ENCODE data around the gene C17orf113. TPM values are rescaled to one million over a fixed set of nuclear protein-coding genes. Genes with fewer than 3 reads are reported as not detected.

Gene C17orf113
- total and polyA plus RNA-seq, 2 of the 13 experiments (the other 11 are each of a cell fraction or from before 2014, with no cell fraction given) = 0.87 to 1.1 TPM

DNA sequence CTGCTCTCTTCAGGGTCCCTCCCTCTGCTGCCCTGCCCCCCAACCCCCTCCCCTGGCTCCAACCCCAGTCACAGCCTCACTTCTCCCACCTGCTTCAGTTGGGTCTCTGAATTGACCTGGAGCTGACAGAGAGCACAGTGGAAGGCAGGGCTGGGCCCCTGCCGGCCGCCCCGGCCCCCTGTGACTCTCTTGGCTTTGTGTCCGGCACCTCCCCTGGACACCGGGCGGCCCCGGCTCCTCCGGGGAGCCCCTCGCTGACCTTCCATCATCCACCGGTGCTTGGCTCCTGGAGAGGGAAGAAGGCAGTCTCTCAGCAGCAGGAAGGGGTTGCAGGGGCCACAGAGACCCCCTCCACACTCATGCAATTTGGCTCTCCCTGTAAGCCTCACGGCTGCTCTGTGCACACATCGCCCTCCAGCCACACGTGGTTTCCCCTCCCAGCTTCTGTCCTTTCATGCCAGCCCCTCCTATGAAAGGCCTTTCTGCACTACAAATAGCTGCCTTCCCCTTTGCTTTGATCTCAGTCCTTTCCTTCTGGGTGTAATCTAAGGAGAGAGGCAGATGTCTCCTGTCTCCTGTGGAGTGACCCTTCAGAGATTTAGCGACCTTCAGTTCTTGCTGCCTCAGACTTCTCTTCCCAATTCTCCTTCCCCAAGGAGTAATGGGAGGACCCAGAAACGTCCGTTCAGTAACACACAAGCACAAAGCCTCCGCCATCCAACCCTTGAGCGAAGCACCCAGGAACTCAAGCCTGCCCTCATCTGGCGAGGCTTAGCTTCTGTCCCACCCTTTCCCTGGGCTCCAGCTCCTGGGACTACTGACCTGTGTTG lies 22.2 kb downstream of the C17orf113 start (continued):
- TF ChIP-seq ZNF253 (CRISPR knock-in tag; IDR thresholded peaks at IDR 0.05; ENCODE audit: borderline replicate concordance) (peak; percentile 59; the same call in 1 of the 2 replicates), TP53 (CRISPR knock-in tag; conservative IDR thresholded peaks at IDR 0.05) (no peak), FOXA3 (CRISPR knock-in tag; IDR thresholded peaks at IDR 0.05) (0 out of 2 replicates have a peak, but pooled peaks have one; percentile 26), ZNF724P (CRISPR knock-in tag; IDR thresholded peaks at IDR 0.05; ENCODE audit: borderline replicate concordance) (no peak), ZNF263 (CRISPR knock-in tag; IDR thresholded peaks at IDR 0.05) (no peak), ZBTB7B (CRISPR knock-in tag; IDR thresholded peaks at IDR 0.05) (peak; percentile 20; the same call in 1 of the 2 replicates), ZNF570 (CRISPR knock-in tag; IDR thresholded peaks at IDR 0.05; ENCODE audit: borderline replicate concordance) (no peak), ZNF703 (CRISPR knock-in tag; IDR thresholded peaks at IDR 0.05; ENCODE audit: borderline replicate concordance) (no peak), PHF21A (CRISPR knock-in tag; IDR thresholded peaks at IDR 0.05) (no peak), MED13 (CRISPR knock-in tag; IDR thresholded peaks at IDR 0.05) (no peak), RBM22 (optimal IDR thresholded peaks at IDR 0.05; ENCODE audit: low read length) (no peak)
- TF ChIP-seq, protein P1, sequence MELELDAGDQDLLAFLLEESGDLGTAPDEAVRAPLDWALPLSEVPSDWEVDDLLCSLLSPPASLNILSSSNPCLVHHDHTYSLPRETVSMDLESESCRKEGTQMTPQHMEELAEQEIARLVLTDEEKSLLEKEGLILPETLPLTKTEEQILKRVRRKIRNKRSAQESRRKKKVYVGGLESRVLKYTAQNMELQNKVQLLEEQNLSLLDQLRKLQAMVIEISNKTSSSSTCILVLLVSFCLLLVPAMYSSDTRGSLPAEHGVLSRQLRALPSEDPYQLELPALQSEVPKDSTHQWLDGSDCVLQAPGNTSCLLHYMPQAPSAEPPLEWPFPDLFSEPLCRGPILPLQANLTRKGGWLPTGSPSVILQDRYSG (CRISPR knock-in tag; IDR thresholded peaks at IDR 0.05) = no peak
- TF ChIP-seq, protein P2, sequence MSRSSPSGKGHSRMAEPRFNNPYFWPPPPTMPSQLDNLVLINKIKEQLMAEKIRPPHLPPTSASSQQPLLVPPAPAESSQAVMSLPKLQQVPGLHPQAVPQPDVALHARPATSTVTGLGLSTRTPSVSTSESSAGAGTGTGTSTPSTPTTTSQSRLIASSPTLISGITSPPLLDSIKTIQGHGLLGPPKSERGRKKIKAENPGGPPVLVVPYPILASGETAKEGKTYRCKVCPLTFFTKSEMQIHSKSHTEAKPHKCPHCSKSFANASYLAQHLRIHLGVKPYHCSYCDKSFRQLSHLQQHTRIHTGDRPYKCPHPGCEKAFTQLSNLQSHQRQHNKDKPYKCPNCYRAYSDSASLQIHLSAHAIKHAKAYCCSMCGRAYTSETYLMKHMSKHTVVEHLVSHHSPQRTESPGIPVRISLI (CRISPR knock-in tag; IDR thresholded peaks at IDR 0.05; ENCODE audit: borderline replicate concordance) = no peak
- TF ChIP-seq, protein P3, sequence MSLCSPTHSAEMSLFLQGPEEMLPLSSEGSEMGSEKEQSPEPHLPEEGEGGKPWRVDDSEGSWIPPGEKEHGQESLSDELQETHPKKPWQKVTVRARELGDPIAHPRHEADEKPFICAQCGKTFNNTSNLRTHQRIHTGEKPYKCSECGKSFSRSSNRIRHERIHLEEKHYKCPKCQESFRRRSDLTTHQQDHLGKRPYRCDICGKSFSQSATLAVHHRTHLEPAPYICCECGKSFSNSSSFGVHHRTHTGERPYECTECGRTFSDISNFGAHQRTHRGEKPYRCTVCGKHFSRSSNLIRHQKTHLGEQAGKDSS (CRISPR knock-in tag; IDR thresholded peaks at IDR 0.05; ENCODE audit: borderline replicate concordance, low read depth) = peak; percentile 30; the same call in 1 of the 2 replicates
- TF ChIP-seq, protein P4, sequence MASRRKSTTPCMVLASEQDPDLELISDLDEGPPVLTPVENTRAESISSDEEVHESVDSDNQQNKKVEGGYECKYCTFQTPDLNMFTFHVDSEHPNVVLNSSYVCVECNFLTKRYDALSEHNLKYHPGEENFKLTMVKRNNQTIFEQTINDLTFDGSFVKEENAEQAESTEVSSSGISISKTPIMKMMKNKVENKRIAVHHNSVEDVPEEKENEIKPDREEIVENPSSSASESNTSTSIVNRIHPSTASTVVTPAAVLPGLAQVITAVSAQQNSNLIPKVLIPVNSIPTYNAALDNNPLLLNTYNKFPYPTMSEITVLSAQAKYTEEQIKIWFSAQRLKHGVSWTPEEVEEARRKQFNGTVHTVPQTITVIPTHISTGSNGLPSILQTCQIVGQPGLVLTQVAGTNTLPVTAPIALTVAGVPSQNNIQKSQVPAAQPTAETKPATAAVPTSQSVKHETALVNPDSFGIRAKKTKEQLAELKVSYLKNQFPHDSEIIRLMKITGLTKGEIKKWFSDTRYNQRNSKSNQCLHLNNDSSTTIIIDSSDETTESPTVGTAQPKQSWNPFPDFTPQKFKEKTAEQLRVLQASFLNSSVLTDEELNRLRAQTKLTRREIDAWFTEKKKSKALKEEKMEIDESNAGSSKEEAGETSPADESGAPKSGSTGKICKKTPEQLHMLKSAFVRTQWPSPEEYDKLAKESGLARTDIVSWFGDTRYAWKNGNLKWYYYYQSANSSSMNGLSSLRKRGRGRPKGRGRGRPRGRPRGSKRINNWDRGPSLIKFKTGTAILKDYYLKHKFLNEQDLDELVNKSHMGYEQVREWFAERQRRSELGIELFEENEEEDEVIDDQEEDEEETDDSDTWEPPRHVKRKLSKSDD (CRISPR knock-in tag; IDR thresholded peaks at IDR 0.05; ENCODE audit: low read depth) = no peak
- TF ChIP-seq, protein P5, sequence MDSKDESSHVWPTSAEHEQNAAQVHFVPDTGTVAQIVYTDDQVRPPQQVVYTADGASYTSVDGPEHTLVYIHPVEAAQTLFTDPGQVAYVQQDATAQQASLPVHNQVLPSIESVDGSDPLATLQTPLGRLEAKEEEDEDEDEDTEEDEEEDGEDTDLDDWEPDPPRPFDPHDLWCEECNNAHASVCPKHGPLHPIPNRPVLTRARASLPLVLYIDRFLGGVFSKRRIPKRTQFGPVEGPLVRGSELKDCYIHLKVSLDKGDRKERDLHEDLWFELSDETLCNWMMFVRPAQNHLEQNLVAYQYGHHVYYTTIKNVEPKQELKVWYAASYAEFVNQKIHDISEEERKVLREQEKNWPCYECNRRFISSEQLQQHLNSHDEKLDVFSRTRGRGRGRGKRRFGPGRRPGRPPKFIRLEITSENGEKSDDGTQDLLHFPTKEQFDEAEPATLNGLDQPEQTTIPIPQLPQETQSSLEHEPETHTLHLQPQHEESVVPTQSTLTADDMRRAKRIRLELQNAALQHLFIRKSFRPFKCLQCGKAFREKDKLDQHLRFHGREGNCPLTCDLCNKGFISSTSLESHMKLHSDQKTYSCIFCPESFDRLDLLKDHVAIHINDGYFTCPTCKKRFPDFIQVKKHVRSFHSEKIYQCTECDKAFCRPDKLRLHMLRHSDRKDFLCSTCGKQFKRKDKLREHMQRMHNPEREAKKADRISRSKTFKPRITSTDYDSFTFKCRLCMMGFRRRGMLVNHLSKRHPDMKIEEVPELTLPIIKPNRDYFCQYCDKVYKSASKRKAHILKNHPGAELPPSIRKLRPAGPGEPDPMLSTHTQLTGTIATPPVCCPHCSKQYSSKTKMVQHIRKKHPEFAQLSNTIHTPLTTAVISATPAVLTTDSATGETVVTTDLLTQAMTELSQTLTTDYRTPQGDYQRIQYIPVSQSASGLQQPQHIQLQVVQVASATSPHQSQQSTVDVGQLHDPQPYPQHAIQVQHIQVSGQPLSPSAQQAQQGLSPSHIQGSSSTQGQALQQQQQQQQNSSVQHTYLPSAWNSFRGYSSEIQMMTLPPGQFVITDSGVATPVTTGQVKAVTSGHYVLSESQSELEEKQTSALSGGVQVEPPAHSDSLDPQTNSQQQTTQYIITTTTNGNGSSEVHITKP (CRISPR knock-in tag; IDR thresholded peaks at IDR 0.05; ENCODE audit: low read depth) = 0 out of 2 replicates have a peak, but pooled peaks have one; percentile 54
- TF ChIP-seq, protein P6, sequence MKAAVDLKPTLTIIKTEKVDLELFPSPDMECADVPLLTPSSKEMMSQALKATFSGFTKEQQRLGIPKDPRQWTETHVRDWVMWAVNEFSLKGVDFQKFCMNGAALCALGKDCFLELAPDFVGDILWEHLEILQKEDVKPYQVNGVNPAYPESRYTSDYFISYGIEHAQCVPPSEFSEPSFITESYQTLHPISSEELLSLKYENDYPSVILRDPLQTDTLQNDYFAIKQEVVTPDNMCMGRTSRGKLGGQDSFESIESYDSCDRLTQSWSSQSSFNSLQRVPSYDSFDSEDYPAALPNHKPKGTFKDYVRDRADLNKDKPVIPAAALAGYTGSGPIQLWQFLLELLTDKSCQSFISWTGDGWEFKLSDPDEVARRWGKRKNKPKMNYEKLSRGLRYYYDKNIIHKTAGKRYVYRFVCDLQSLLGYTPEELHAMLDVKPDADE (CRISPR knock-in tag; IDR thresholded peaks at IDR 0.05) = no peak

Measured in HepG2 (cell line).